ENCODE measurements around the gene TMEM231.

GRCh38 chr16:75578725-75579124 lies 22.7 kb upstream of the TMEM231 start:
- no peak for TF ChIP-seq CTCF (IDR thresholded peaks at IDR 0.05; ENCODE audit: extremely low read depth in 1 of 2, insufficient read depth in 1 of 2, low read depth in 1 of 2, low read length in 2 of 2)
- no peak for TF ChIP-seq POLR2AphosphoS5 (IDR thresholded peaks at IDR 0.05; ENCODE audit: insufficient read depth, low read depth, low read length)
- TF ChIP-seq POLR2A (IDR thresholded peaks at IDR 0.05; ENCODE audit: low read depth, low read length), result no peak
